Keratinocyte (primary cell): ENCODE results near the gene RNF212B. TPM values are rescaled to one million over a fixed set of nuclear protein-coding genes. Genes with fewer than 3 reads are reported as not detected.

ENCODE experiments used
- DNase-seq: peaks from one replicate; pipeline ENCODE4 v3.0.0-alpha.2; 2011; ENCODE audit warnings: low read depth, missing footprints, low spot score
- FAIRE-seq: peaks from 2 replicates; lab custom pipeline; 2011; peaks lifted over from hg19 to GRCh38; lab: Jason Lieb, UNC
- H2AFZ ChIP-seq: 2 replicates; pipeline ENCODE4 v1.6.0; 2012; ENCODE audit warnings: low read length, control low read depth, inconsistent platforms; ENCODE audit not compliant: control insufficient read depth
- H3K27ac ChIP-seq: 2 replicates; pipeline ENCODE4 v1.5.1; 2011; ENCODE audit warnings: low read length; ENCODE audit not compliant: control insufficient read depth, insufficient read depth
- H3K27me3 ChIP-seq: 3 replicates; pipeline ENCODE4 v1.6.0; 2011; ENCODE audit warnings: low read length; ENCODE audit not compliant: control insufficient read depth, insufficient read depth; ENCODE audit errors: extremely low read depth
- H3K36me3 ChIP-seq, 2 experiments: 2 replicates in 1 of 2; 3 replicates in 1 of 2; pipeline ENCODE4 v1.5.1; 2011; ENCODE audit warnings: low read length in 2 of 2, mild to moderate bottlenecking in 1 of 2; ENCODE audit not compliant: control insufficient read depth in 2 of 2, insufficient read depth in 2 of 2; ENCODE audit errors: extremely low read depth in 1 of 2
- H3K4me1 ChIP-seq: 3 replicates; pipeline ENCODE4 v1.5.1; 2011; ENCODE audit warnings: low read length; ENCODE audit not compliant: control insufficient read depth, insufficient read depth; ENCODE audit errors: extremely low read depth
- H3K4me2 ChIP-seq: 3 replicates; pipeline ENCODE4 v1.6.0; 2011; ENCODE audit warnings: low read depth, low read length; ENCODE audit not compliant: control insufficient read depth, insufficient read depth; ENCODE audit errors: extremely low read depth
- H3K4me3 ChIP-seq, 3 experiments: fragments of 200-600 bp in 1 of 3; sonication (generic) in 1 of 3; 2 replicates in 2 of 3; 3 replicates in 1 of 3; pipeline ENCODE4 v1.5.1; 2011 to 2016; ENCODE audit warnings: low read length in 3 of 3, mild to moderate bottlenecking in 3 of 3, control low read depth in 2 of 3, inconsistent platforms in 1 of 3, low read depth in 1 of 3, mixed read lengths in 1 of 3, mixed run types in 1 of 3, moderate library complexity in 1 of 3; ENCODE audit not compliant: control insufficient read depth in 2 of 3, insufficient read depth in 2 of 3; ENCODE audit errors: extremely low read depth in 1 of 3
- H3K79me2 ChIP-seq: 2 replicates; pipeline ENCODE4 v1.6.0; 2012; ENCODE audit warnings: low read length; ENCODE audit not compliant: control insufficient read depth, insufficient read depth
- H3K9ac ChIP-seq: 3 replicates; pipeline ENCODE4 v1.6.0; 2011; ENCODE audit warnings: low read length; ENCODE audit not compliant: control insufficient read depth, insufficient read depth; ENCODE audit errors: extremely low read depth
- H3K9me1 ChIP-seq: 3 replicates; pipeline ENCODE4 v1.6.0; 2011; ENCODE audit warnings: low read length; ENCODE audit not compliant: control insufficient read depth, insufficient read depth; ENCODE audit errors: extremely low read depth
- H3K9me3 ChIP-seq: 2 replicates; pipeline ENCODE4 v1.5.1; 2012; ENCODE audit warnings: low read depth, low read length; ENCODE audit not compliant: control insufficient read depth
- H4K20me1 ChIP-seq: 3 replicates; pipeline ENCODE4 v1.6.0; 2011; ENCODE audit warnings: low read length; ENCODE audit not compliant: control insufficient read depth, insufficient read depth; ENCODE audit errors: extremely low read depth
- EZH2 ChIP-seq: IDR thresholded peaks from one replicate; pipeline ENCODE4 v1.6.1; 2012; ENCODE audit warnings: inconsistent platforms, mild to moderate bottlenecking, low read length, moderate library complexity
- dilution Hi-C: fragments of 300-500 bp; cut with MboI; formaldehyde crosslinking; loops from one replicate; pipeline ENCODE4 v1.7.0; 2020; ENCODE audit warnings: low sequenced_read_pairs; ENCODE audit not compliant: extremely low pct_ligation_motif_present
- polyA plus RNA-seq, 5 experiments: library from polyadenylated mRNA; depleted of rRNA in 3 of 5; stranded (reverse) in 3 of 5; stranded (forward) in 1 of 5; unstranded in 1 of 5; fragments of >200 nt; gene quantifications; 1 replicate in 1 of 5; 2 replicates in 3 of 5; 3 replicates in 1 of 5; pipeline versions ENCODE4 v1.2.1 to v1.2.3, GENCODE V29; 2011 to 2012; ENCODE audit warnings: missing spikeins in 2 of 5, low read depth in 1 of 5, low replicate concordance in 1 of 5
- small RNA-seq, 3 experiments: library from RNA; depleted of rRNA; stranded (forward); fragments of <200 nt; gene quantifications; one replicate each; pipeline ENCODE3, GENCODE V24; 2012; ENCODE audit warnings: low read depth in 3 of 3, low replicate concordance in 1 of 3; ENCODE audit not compliant: insufficient read length in 3 of 3
- TF ChIP-seq, protein P1 (sequence below), 3 experiments: IDR thresholded peaks in 1 of 3; conservative IDR thresholded peaks in 1 of 3; optimal IDR thresholded peaks in 1 of 3; 2 replicates in 2 of 3; 3 replicates in 1 of 3; pipeline versions ENCODE3 to v1.5.1; 2011; ENCODE audit warnings: low read length in 3 of 3, mild to moderate bottlenecking in 3 of 3, moderate library complexity in 2 of 3, control low read depth in 1 of 3, inconsistent platforms in 1 of 3; ENCODE audit not compliant: insufficient read depth in 2 of 3; ENCODE audit errors: extremely low read depth in 1 of 3

Gene RNF212B
- polyA plus RNA-seq, 1 donor (not counting 4 experiments of a cell fraction or from before 2014, with no cell fraction given): not detected

DNA sequence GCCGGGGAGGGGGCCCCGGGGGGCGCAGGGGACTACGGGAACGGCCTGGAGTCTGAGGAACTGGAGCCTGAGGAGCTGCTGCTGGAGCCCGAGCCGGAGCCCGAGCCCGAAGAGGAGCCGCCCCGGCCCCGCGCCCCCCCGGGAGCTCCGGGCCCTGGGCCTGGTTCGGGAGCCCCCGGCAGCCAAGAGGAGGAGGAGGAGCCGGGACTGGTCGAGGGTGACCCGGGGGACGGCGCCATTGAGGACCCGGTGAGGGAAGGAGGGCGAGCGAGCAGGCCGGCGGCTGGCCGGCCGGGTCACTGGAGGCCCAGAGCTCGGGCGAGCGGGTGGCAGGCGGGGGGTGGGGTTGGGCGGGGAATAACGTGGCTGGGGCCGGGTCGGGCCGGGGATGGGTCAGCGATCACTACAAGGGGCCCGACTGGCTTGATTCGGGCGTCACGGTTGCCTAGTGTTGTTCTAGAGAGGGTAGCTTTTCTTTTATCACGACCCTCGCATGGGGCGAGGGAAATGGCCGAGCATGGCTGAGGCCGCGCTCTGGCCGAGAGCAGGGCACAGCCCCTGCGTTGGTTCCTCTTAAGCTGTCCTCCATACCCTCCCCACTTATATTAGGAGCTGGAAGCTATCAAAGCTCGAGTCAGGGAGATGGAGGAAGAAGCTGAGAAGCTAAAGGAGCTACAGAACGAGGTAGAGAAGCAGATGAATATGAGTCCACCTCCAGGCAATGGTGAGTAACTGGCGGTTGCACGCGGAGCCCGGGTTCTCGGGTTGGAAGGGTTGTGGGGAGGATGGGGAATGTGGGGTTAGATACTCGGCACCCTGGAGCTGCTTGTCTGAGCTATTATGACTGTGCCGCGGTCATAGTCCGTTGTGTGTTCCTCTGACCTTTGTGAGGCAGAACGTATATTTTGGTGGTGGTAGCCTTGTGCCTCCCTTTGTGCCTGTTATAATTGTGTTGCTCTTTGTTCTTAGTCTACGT lies 84.1 kb downstream of the RNF212B start:
- no peak for DNase-seq

More for the DNA sequence above, 84.1 kb downstream of the RNF212B start:
- dilution Hi-C loops: no loop called here
- H3K4me3 ChIP-seq: peak overlapping the region; percentile 83 to 93 (median 91)
- H3K4me1 ChIP-seq: peaks cover 19% of the 10 kb centered on the region
- peaks cover 25% of the 10 kb centered on the region for H3K79me2 ChIP-seq
- no peak for TF ChIP-seq EZH2
- TF ChIP-seq, protein P1, sequence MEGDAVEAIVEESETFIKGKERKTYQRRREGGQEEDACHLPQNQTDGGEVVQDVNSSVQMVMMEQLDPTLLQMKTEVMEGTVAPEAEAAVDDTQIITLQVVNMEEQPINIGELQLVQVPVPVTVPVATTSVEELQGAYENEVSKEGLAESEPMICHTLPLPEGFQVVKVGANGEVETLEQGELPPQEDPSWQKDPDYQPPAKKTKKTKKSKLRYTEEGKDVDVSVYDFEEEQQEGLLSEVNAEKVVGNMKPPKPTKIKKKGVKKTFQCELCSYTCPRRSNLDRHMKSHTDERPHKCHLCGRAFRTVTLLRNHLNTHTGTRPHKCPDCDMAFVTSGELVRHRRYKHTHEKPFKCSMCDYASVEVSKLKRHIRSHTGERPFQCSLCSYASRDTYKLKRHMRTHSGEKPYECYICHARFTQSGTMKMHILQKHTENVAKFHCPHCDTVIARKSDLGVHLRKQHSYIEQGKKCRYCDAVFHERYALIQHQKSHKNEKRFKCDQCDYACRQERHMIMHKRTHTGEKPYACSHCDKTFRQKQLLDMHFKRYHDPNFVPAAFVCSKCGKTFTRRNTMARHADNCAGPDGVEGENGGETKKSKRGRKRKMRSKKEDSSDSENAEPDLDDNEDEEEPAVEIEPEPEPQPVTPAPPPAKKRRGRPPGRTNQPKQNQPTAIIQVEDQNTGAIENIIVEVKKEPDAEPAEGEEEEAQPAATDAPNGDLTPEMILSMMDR (optimal IDR thresholded peaks at IDR 0.05 in 1 of 3, IDR thresholded peaks at IDR 0.05 in 1 of 3, conservative IDR thresholded peaks at IDR 0.05 in 1 of 3; ENCODE audit: extremely low read depth in 1 of 3, insufficient read depth in 2 of 3, low read length in 3 of 3): no peak
- H2AFZ ChIP-seq: peak overlapping the region; percentile 42
- peak overlapping the region; percentile 98 for H3K27ac ChIP-seq
- no peaks in the 10 kb centered on the region for H3K27me3 ChIP-seq
- no peaks in the 10 kb centered on the region for H3K9me3 ChIP-seq
- no peaks in the 10 kb centered on the region for H3K9me1 ChIP-seq
- H3K9ac ChIP-seq: peak overlapping the region; percentile 98
- H4K20me1 ChIP-seq: no peaks in the 10 kb centered on the region
- FAIRE-seq: peak; percentile 66
- peak overlapping the region; percentile 97 for H3K4me2 ChIP-seq
- H3K36me3 ChIP-seq: peaks cover 20 to 22% of the 10 kb centered on the region in 2 experiments

Small RNA genes within 50 kb of the gene (small RNA-seq; reads per million reads assigned to genes)
- gene AL049829.1: 0 reads per million in 3 experiments
- 0 reads per million in 3 experiments for gene RNU6-1046P

Other genes starting within 250 kb of the RNF212B start
- gene C14orf93, start 227.8 kb upstream of the RNF212B start, polyA plus RNA-seq: 6.4 to 8.5 TPM (median 7.7 TPM) in 3 replicates
- gene PSMB5, start 203.0 kb upstream of the RNF212B start, polyA plus RNA-seq: 285 to 349 TPM (median 292 TPM) in 3 replicates
- not detected in 3 replicates for gene PSMB11, start 195.7 kb upstream of the RNF212B start, polyA plus RNA-seq
- gene CDH24, start 180.4 kb upstream of the RNF212B start, polyA plus RNA-seq: 3.5 to 5.8 TPM (median 3.9 TPM) in 3 replicates
- 92.0 to 104 TPM (median 96.7 TPM) in 3 replicates for gene ACIN1, start 142.8 kb upstream of the RNF212B start, polyA plus RNA-seq
- 73.7 to 117 TPM (median 101 TPM) in 3 replicates for gene C14orf119, start 142.4 kb upstream of the RNF212B start, polyA plus RNA-seq
- gene CIROP, start 132.9 kb upstream of the RNF212B start, polyA plus RNA-seq: not detected in 3 replicates
- gene CEBPE, start 118.7 kb upstream of the RNF212B start, polyA plus RNA-seq: not detected in 3 replicates
- gene SLC7A8, start 54.3 kb upstream of the RNF212B start, polyA plus RNA-seq: 28.4 to 32.8 TPM (median 29.1 TPM) in 3 replicates
- gene HOMEZ, start 48.2 kb downstream of the RNF212B start, polyA plus RNA-seq: 31.9 to 39.1 TPM (median 34.1 TPM) in 3 replicates
- 1.6 to 2.5 TPM (median 1.9 TPM) in 3 replicates for gene PPP1R3E, start 64.9 kb downstream of the RNF212B start, polyA plus RNA-seq
- 24.0 to 45.7 TPM (median 33.9 TPM) in 3 replicates for gene BCL2L2, start 68.9 kb downstream of the RNF212B start, polyA plus RNA-seq
- gene PABPN1, start 83.5 kb downstream of the RNF212B start, polyA plus RNA-seq: 168 to 185 TPM (median 173 TPM) in 3 replicates
- gene SLC22A17, start 115.0 kb downstream of the RNF212B start, polyA plus RNA-seq: 0.76 to 2.1 TPM (median 1.2 TPM) in 3 replicates
- gene EFS, start 127.2 kb downstream of the RNF212B start, polyA plus RNA-seq: 1.4 to 2.1 TPM (median 1.7 TPM) in 3 replicates
- gene IL25, start 134.9 kb downstream of the RNF212B start, polyA plus RNA-seq: not detected in 3 replicates
- gene CMTM5, start 139.1 kb downstream of the RNF212B start, polyA plus RNA-seq: not detected in 3 replicates
- not detected in 3 replicates for gene MYH6, start 170.3 kb downstream of the RNF212B start, polyA plus RNA-seq
- not detected in 3 replicates for gene MYH7, start 197.7 kb downstream of the RNF212B start, polyA plus RNA-seq
- 42.3 to 58.7 TPM (median 50.6 TPM) in 3 replicates for gene NGDN, start 231.8 kb downstream of the RNF212B start, polyA plus RNA-seq